Activated effector memory CD4-positive, alpha-beta T cell treated with Interleukin-2 at 50 U/mL for 16 hours (primary cell): ENCODE results near the gene ANKH.
"Not testable (repeated sequence)": the region's sequence is repeated elsewhere in the genome, so short reads cannot be mapped to it uniquely, and the experiment has no call there.

ENCODE experiments used
- DNase-seq: peaks from one replicate; pipeline ENCODE4 v3.0.0-alpha.2; 2020

The ANKH gene

DNA sequence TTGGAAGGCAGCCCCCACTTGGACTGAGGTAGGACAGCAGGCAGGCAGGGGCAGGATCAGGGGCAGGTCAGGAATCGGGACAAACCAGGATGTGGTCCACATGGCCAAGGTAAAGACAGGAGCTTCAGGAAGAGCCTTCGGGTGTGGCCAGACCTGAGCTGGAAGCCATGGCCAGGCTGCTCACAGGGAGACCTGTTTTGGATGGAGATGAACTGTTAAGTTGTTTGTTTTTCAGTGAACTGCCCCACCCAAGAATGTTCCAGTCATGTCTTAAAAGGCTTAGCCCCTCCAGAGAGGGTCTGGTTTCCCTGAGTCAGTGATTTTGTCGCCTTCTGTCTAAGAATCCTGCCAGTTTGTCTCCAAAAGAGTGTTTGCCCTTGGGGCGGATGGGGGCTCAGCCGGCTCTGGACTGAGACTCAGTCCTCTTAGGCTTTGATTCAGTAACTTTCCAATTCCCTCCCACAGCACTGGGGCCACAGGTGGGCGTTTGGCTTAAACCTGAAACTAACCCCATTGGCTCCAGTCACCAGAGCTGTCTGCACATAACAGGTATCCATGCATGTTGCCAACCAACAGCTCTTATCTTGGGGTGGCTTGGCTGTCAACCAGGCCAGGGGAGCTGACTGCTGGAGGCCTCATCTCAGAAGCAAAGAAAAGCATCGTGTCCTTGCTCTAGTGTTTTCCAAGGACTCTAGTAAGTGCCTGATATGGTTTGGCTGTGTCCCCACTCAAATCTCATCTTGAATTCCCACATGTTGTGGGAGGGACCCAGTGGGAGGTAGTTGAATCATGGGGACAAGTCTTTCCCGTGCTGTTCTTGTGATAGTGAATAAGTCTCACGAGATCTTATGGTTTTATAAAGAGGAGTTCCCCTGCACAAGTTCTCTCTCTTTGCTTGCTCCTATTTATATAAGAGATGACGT lies 11.3 kb upstream of the ANKH start:
- no peak for DNase-seq

DNA sequence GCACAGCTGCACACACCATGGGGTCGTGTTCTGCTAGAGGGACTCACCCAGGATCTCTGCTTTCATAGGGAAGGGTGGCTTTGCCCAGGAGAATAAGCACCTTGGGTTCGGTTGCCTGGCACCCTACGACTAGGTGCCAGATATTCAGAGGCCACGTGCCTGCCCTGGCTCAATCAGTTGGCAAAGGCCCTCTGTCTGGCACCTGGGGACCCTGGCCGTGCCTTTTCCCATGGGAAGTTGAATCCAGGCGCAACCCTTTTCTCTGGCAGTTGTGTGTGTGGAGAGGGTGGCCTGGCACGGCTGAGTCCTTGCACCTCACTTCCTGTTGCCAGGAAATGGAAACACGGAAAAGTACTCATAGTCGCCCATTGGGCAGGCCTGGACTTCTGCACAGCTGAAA lies 10.2 kb upstream of the ANKH start:
- no peak for DNase-seq

DNA sequence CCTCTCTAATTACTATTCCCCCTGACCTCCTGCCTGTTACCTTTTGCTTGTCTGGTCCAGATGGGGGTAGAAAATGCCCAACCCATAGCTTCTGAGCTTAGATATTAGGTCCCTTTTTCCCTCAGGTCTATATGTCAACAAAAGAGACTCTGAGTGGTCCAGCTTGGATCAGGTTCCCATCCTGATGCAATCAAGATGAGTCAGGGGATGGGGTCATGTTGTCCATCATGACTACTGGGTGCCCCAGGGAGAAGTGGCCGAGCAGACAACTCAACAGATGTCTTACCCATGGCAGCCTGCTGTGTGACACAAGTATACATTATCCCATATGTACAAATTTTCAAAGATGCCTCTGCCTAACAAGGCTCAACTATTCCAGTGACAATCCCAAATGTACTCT lies 9.1 kb upstream of the ANKH start:
- DNase-seq = no peak

DNA sequence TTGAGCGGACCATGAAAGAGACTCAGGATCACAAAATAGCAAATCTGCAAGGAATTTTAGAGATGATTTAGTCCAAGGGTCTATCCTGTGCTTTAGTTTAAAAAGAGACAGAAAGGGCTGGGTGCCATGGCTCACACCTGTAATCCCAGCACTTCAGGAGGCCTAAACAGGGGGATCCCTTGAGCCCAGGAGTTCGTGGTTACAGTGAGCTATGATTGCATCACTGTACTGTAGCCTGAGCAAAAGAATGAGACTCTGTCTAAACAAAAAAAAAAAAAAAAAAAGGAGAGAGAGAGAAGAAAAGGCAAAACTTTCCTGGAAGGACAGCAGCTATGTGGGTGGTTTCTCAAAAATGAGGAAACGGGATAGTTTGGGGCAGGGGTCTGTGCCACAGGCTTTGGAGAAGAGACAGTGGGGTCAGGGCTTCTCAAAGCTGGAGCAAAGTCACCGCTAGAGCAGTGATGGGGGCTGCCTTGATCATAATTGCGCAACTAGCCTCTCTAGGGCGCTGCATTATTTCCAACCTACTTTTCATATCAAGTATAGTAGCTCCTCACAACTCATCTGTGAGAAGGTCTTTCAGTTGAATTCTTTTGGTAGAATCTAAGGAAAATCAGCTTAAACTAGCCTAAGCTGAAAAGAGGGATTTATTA lies 8.5 kb upstream of the ANKH start:
- no peak for DNase-seq

DNA sequence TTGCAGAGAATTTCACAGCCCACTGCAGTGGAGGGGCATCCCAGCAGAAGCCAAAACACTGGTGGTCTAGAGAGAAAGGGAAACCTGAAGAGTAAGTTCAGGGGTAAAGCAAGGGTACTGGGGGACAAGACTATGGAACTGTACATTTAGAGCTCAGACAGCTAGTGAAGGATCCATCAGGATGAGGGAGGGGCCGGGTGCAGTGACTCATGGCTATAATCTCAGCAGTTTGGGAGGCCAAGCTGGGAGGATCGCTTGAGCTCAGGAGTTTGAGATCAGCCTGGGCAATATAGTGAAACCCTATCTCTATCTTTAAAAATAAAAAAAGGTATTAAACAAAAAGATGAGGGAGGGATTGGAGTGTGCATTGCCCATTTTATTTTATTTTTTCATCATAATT lies 7.8 kb upstream of the ANKH start:
- DNase-seq = no peak

DNA sequence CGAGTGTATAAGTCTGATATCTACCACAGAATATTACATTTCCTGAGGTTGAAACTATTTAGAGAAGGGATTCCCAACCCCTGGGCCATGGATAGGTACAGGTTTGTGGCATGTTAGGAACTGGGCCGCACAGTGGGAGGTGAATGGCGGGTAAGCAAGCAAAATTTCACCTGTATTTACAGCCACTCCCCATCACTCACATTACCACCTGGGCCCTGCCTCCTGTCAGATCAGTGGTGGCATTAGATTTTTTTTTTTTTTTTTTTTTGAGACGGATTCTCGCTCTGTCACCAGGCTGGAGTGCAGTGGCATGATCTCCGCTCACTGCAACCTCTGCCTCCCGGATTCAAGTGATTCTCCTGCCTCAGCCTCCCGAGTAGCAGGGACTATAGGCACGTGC lies 6.6 kb upstream of the ANKH start:
- not testable (repeated sequence) for DNase-seq

DNA sequence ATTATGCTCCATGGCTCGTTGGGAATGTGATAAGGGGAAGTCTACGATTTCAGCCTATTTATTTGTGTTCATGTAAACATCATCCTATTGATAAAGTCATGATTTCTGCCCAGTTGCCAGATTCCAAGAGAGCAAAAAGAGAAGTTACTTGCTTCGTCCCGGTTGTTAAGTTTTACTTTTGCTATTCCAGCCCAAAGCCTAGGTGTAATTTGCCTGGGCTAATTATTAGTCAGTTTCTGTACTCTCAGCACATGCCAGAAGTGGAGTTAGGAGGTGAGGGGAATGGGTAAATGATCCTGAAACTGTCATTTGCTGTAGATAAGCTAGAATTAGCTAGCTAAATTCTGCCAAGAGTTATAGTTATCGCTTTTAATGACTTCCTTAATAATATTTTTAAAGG lies 4.5 kb upstream of the ANKH start:
- no peak for DNase-seq

DNA sequence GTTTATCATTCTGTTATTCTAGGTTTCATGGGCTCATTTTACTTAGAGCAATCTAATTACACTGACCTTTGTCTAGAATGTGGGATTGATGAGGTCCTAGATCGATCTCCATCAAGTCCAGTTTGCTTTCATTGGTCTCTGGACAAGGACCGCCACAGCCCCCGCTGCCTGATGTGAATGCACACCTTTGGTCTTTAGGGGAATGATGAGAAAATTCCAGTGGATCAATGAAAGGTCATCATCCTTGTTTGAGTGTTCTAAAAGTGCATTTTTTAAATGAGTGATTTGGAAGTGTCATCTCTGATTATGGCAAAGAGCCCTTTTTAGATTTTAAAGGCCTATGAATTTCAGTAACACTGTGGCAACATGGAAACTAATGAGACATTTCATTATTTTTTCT lies 2.2 kb upstream of the ANKH start:
- DNase-seq = no peak

DNA sequence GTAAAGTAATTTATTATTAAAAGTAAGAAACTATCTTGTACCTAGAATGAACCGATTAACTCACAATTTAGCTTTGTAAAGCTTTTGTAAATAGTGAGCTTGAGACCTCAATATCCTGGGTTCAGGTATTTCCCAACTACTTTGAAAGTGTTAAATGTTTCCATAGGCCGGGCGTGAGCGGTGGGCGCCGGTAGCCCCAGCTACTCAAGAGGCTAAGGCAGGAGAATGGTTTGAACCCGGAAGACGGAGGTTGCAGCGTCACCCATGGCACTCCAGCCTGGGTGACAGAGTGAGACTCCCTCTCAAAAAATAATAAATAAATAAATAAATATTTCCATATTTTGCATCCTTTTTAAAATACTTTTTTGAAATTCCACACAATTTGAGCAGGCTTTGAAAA lies 1.5 kb upstream of the ANKH start:
- DNase-seq = no peak

DNA sequence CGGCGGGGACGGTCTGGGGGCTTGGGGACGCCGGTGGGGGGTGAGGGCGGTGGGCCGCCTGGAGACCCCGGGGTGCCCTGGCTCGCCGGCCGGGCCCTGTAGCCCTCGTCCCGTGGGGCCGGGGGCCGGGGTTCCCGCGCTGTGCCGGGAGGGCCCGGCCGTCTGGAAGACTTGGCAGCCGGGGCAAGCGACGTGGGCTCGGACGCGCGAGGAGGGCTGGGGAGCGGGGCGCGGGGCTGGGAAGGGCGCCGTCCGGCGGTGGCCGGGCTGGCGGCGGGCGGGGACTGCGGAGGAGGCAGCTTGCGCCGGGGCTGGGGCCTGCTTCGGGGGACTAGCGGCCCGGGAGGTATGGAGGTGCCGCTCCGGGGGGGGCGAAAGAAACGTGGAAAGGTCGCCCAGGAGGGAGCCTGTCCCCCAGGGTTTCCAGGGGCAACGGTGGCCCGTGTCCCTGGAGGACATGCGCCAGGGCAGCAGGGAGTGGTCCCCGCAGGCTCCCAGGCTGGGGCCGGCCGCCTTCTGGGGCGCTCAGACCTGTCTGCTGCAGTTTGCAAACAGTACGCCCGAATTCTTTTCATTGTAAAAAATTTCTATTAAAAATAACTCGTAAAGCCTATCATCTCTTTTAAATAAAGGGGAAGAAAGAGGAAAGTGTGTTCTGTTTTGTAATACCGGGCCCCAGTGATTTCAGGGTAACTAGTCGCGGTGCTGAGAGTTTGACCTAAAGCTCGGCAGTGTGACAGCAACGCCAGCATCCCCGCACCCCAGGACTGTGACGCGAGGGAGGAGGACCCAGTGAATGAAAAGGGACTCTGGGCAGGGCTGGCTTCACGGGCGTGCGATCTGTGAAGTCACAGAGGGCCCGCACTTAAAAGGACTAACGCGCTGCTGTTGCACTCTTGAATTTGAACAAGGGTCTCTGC lies 752 bp upstream of the ANKH start:
- DNase-seq = peak; percentile 34

DNA sequence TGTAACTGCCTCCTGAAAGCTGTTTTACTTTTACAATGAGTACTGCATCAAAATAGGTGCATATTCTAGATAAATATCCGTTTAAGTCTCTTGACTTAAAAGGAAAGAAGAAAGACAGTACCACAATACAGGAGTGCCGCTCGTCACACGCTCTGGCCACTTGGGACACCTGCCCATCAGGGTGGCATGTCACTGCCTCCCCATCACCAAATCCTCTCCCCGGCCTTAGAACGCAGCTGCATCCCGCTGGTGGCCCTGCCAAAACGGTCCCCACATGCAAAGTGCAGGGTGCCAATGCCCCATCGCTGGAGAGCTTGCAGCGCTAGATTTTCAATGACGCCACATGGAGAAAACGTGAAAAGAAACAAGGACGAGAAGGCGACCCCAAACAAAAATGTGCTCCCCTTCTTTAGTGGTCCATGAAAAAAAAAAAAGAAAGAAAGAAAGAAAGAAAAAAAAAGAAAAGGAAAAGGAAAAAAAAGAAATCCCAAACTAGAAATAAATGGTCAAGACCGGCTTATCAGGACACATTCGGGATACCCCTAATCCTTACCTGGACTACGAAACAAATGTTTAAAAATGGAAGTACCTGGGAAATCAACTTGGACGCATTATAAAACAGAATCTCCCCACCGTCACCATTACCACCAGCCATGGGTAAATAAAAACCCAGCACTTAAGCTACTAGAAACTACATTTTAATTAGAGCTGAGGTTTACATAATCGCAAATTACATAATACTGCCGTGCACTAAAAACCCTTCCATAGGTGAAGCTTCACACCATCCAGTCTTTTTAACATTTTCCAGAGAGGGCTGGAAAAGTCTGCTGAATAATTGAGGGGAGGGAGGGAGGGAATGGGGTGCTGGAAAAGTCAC lies 1.0 kb downstream of the ANKH start:
- DNase-seq = peak; percentile 68

DNA sequence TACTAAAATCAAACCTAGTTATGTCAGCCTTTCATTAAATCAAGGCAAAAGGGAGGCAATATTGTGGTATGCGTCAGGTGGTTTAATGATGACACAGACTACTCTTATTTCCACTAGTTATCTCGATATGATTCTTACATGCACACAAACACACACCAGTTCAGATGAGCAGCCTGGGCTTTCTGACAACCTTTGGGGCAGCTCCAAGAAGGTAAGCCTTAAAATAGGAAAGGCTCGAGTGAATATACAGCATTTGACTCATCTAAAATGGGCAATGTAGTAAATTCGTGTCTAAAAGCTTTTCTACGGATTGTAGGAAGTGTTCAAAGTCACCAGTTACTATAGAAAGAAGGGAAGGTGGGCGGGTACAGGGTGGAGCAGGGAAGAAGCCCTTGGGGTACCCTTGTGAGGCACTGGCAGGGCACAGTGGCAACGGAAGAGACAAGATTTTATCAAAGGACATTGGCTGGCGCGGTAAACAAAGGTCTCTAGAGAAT lies 1.9 kb downstream of the ANKH start:
- no peak for DNase-seq

DNA sequence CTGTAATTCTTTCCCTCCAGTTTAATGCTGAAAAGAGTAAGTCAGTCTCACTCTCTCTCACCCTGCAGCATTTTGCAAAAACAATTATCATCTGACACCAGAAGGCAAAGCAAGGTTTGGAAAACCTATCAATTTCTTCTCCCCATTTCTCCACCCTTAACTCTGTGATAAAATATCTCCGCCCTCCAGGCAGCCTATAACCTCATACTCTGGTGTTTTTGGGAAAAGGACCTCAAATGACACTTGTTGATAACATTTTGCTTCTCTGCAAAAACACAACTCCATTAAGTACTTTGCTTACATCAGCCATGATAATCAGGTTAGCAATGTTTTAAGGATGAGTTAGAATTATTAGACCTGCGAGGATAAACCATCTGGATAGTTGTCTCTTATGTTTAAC lies 2.3 kb downstream of the ANKH start:
- DNase-seq = no peak

DNA sequence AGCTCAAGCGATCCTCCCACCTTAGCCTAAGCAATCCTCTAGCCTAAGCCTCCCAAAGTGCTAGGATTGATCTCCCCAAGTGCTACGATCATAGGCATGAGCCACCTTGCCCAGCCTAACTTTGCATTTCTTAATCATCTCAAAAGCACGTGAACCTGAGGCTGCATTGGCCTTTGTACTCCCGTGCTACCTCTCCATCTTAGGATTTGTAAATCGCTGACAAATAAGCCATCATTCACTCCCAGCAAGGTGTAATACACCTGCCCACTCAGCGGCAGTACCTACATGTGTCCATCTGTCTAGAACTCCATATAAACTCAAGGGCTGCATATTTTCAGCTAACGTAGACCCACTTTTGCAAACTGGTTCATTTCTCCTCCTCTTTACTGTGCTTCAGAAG lies 2.8 kb downstream of the ANKH start:
- DNase-seq = no peak

DNA sequence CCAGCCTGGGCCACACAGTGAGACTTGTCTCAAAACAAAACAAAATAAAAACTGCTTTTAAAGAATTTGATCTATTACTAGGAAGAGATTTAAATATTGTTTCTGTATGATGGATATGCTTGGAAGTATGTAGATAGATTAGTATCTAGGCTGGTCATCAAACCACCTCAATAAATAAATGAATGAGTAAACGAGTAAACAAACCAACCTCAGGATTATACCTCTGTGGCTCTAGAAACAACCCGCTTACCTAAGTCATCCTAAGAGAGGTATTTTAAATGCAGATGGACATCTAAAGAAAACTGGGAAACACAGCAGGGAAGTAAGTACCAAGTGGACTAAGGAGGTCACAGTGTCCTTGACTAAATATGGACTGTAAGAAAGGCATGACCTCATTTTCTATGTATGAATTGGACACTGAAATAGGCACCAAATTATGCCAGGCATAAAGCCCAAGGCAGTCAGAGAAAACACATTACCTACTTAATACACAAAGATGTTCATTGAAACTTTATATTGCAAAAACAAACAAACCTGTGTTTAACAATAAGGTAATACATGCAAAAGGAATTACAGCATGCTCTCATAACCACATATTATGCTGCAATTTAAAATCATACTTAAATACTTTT lies 7.3 kb downstream of the ANKH start:
- DNase-seq = no peak

DNA sequence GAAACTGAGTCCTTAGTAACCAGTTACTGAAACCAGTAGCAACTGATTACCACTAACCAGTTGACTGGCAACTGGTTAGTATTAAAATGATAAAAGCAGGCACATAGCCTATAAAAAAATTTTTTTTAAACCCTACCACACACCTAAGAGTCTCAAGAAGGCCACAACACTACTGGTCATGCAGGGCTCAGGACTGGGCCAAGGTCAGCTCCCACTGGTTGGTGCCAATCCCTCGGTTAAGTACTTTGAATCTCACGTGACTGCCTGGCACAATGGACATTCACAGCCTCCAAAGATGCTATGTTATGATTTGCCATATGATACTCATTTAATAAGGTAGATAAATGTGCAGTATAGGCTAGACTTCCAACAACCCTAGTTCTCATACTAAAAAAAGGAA lies 8.5 kb downstream of the ANKH start:
- DNase-seq = no peak

DNA sequence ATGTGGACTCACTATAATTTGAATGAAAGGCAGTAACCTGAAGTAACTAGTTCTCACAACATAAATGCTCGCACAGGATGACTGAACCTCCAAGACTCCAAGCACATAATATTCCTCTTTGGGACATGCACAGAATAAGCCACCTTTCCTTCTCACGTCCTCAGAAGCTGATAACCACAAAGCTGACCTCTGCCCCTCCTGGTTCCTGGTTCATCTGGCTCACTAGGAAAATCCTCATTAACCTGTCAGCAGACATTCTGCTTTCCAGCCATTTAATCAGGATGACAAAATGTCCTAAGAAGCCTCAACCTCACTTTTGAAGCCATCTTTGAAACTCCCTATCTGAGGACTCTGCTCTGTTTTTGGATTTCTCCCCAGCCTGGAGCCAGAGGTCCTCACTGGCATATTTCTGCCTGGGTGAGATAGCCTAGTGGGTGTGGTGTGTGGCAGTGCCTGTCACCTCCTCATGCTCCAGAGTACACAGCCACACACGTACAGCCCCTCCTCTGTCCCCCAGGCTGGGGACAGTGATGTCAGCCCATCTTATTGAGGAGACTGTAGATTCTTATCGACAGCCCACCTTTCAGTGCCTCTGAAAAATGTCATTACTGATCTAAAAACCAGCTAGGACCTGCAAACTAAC lies 10.3 kb downstream of the ANKH start:
- DNase-seq = no peak

DNA sequence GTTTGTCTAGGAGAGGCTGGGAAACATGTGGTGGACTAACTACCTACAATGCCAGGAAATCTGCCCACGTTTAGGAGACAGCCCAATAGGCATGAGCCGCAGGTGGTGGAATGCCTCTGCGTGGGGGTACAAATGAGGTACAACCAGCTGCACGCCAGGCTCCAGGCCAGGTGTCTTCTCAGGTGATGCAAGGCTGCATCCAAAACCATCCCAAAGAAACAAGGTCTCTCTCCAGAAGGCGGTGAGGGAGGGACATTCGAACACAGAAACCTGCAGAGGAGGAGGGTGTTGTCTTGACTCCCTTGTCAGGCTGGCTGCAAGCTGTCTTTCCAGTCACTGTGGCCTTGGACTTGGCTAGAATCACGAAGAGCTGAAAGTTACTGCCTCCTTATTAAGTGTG lies 11.6 kb downstream of the ANKH start:
- no peak for DNase-seq

DNA sequence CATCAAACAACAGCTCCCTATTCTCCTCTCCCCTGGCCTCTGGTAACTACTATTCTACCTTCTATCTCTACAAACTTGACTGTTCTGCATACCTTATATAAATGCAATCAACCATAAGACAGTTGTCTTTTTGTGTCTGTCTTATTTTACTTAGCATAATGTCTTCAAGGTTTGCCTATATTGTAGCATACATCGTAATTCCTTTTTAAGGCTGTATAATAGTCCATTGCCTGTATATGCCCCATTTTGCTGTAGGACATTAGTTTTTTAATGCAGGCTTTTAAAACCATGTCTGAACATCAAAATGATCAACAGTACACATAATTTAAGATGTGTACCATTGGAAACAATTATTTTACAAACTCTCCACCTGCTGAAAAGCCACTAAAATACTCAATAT lies 12.4 kb downstream of the ANKH start:
- DNase-seq = no peak

DNA sequence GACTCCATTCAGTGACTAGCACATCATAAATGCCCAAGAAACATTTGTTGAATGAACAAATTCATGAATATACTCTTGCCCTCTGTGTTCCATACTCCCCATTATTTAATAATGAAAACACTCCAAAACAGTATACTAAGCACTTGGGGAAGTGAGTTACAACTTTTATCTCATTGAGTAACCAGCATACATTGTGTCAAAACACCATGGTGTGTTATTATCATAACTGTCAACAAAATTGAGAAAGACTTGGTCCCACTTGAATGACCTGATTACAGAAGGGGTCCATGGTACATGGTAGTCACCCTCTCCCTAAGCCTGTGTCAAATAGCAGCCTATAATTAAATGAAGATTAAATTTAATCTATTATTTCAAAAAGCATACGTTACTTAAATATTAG lies 16.2 kb downstream of the ANKH start:
- DNase-seq = no peak

DNA sequence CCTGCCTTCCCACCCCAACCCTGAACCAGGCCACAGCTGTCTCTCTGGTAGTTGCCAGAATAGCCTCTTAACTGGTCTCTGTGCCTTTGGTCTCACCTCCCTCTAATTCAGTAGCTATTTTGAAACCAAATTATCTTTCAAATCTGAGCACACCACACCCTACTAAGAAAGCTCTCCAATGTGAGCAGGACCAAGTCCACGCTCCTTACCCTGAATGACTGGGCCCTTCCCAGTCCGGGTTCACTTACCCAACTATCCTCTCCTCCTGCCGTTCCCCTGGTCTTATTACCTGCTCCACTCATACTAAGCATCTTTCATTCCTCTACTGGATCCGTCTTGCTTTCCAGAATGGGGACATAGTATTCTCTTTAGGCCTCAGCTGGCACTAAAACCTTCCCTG lies 16.8 kb downstream of the ANKH start:
- no peak for DNase-seq
